ENCODE data around the gene BHLHE41.

BHLHE41 gene

DNA sequence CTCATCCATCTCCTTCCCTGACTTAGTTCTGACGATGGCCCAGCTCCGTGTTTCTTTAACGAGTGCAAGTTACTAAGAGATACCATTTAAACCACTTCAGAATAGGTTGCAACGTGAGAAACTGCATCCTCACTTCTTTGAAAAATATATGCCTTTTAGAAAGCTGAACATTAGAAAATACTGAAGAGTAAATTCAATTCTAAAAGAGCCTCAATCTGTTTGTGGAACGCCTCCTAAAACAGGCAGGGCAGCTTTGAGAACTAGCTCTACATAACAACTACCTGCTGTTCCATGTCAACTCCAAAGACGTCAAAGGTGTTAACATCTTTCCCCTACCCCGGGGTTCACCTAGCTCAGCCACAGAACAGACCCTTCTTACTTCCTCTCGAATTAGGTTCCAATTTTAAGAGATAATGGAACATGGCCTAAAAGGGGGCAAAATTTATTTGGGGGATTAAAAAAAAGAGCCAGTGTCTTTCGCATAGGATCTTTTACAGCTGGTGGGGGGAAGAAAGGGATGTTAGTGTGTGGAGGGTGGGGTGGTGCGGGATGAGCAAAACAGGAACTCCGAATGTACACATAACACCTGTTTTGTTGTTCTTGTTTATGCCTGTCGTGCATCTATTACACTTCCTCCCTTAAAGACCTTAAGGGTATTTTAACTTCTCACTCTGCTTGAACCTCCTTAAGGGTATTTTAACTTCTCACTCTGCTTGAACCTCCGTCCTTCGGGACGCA lies 3.3 kb downstream of the BHLHE41 start:
- TF ChIP-seq, protein P1, sequence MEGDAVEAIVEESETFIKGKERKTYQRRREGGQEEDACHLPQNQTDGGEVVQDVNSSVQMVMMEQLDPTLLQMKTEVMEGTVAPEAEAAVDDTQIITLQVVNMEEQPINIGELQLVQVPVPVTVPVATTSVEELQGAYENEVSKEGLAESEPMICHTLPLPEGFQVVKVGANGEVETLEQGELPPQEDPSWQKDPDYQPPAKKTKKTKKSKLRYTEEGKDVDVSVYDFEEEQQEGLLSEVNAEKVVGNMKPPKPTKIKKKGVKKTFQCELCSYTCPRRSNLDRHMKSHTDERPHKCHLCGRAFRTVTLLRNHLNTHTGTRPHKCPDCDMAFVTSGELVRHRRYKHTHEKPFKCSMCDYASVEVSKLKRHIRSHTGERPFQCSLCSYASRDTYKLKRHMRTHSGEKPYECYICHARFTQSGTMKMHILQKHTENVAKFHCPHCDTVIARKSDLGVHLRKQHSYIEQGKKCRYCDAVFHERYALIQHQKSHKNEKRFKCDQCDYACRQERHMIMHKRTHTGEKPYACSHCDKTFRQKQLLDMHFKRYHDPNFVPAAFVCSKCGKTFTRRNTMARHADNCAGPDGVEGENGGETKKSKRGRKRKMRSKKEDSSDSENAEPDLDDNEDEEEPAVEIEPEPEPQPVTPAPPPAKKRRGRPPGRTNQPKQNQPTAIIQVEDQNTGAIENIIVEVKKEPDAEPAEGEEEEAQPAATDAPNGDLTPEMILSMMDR (IDR thresholded peaks at IDR 0.05; ENCODE audit: low read depth, low read length, missing control alignments), result no peak
- peak overlapping the region; percentile 62 for H3K4me3 ChIP-seq (ENCODE audit: low read depth, low read length)
- DNase-seq (ENCODE audit: low read depth), result no peak

DNA sequence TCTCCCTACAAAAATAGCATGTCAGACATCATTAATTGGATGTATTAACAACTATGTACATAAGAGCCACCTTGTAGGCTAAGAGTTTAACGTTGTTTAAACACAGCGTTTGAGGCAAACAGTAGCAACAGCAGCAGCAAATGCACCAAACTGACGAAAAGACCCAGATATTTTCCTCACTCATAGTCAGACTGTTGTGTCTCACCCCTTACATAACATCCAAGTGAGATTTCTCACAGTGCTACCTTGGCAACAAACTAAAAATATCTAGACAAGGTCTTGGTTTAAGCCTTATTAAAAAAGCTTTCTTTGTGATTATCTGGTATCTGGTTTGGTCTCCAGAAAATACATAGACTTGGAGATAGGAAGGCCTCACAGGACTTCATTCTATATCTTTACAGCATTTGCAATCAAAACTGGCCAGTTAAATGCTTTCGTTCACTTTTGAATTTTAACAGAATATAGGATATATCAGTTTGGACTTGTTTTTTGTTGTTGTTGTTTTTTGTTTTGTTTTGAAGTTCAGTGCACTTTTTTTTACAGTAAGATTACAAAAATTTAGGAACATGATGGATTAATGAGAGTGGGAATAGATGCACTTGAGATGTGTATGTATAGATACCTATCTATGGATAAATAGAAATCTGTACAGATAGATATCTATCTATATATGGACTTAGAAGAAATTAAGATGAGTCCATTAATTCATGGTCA lies 4.1 kb downstream of the BHLHE41 start:
- H3K4me3 ChIP-seq (ENCODE audit: low read depth, low read length), result no peak overlapping the region
- TF ChIP-seq, protein P1 (IDR thresholded peaks at IDR 0.05; ENCODE audit: low read depth, low read length, missing control alignments), result no peak
- no peak for DNase-seq (ENCODE audit: low read depth)

DNA sequence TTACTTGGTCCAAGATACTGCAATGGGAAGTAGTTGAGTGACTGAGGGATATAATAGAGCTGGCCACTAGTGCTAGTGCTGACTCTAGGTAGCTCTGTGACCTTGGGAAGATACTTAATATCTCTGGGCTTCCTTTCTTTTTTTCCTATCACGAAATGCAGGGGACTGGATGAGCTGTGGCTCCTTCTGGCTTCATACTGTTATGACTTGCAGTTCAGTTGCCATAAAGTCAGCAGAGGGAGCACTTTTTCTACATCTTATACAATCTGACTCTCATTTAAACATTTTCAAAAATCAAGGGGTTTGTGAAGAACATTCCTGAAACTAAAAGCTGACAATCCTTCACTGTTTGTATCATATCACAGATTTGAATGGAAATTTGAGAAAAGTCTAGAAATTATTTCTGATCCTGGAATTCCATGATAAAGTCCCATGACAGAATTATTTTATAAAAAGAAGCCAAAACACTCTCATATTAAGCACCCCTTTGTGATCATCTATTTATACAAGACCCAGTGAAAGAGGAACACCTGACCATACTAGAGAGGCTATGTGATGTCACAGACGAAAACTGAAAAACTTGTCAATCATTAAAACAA lies 5.3 kb downstream of the BHLHE41 start:
- H3K4me3 ChIP-seq (ENCODE audit: low read depth, low read length), result no peak overlapping the region
- TF ChIP-seq, protein P1 (IDR thresholded peaks at IDR 0.05; ENCODE audit: low read depth, low read length, missing control alignments), result peak; percentile 39
- DNase-seq (ENCODE audit: low read depth), result no peak

DNA sequence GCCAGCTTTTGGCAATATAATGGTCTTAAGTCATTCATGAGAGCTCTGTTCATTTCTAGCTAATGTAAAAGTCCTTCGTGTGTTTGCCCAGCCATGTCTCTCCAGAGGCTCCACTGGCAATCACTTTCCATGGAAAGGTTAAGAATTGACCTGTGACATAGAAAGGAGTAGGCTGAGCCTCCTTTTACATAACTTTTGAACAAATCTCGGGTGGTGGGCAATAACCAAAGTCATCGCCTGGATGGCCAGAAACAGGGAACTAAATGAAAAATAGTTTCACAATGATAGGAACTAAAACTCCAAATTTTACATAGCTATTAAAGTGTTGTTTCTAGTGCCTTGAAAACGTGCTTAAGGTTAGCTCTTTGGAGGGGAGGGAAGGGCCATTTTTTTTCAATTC lies 6.5 kb downstream of the BHLHE41 start:
- TF ChIP-seq, protein P1 (IDR thresholded peaks at IDR 0.05; ENCODE audit: low read depth, low read length, missing control alignments), result no peak
- no peak for DNase-seq (ENCODE audit: low read depth)
- H3K4me3 ChIP-seq (ENCODE audit: low read depth, low read length), result no peak overlapping the region

DNA sequence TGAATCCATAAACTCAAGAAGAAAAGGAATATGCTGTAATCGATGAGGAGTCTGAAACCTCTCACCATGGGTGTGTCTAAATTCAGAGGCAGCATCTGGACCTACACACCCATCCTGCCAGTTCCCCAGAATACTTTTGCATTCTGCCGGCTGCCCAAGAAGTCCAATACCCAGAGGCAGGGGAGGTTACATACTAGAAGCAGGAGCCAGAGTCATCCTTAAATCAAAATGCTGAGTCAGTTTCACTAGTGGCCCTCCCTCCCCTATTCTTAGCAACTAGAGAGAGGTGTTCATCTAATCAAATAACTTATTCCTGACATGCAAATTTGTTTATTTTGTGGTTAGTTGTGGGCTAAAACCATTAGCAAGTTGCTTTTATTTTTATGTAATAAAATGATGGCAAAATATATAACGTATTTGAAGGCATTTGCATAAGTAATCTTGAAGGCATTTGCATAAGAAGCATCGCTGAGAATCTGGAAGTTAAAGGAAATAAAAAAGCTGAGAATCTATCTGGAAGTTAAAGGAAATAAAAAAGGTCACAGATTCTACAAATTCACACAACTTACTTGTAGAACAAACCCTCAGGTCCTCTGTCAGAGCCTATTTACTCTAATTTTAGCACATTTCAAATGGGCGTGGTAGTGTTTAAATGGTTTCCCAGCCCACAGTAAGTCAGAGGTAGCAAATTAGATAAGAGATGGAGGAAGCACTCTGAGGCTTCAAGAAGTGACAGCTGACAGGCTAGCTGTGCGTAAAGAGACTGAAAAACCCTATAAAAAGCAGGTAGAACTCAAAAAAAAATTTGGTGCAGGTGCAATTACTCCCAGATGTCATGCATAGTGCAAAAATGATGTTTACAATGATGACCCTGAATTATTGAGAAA lies 7.8 kb downstream of the BHLHE41 start:
- DNase-seq (ENCODE audit: low read depth), result no peak
- H3K4me3 ChIP-seq (ENCODE audit: low read depth, low read length), result no peak overlapping the region
- TF ChIP-seq, protein P1 (IDR thresholded peaks at IDR 0.05; ENCODE audit: low read depth, low read length, missing control alignments), result no peak

DNA sequence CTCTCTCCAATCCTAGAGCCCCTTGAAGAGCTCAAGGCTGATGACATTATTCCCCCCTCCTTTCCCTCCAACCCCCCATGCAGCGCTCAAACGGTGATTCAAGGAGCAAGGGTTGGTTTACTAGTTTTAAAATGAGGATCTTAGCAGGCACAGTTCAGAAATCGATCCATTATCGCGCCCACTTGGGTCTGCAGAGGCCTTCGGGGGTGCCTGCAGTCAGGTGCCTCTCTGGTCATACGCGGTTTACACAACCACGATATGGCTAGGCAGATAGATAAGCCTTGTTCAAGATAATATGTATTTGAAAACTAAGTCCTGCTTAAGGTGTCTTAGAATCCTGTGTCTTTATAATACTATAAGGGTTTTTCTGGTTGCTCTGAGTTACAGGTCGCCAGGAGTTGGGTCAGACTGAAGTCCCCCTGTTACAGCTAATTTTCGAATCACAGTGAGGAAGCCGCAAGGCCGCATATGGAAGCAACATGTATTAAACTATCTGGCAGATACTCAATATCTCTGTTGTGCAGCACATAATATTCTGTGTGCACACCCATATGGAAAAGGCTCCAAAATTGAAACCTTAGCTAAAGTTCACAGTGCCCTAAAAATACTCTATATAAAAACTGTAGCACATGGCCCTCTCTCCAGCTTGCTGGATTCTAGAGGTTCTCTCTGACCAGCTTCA lies 10.0 kb downstream of the BHLHE41 start:
- peak overlapping the region; percentile 56 for H3K4me3 ChIP-seq (ENCODE audit: low read depth, low read length)
- TF ChIP-seq, protein P1 (IDR thresholded peaks at IDR 0.05; ENCODE audit: low read depth, low read length, missing control alignments), result no peak
- no peak for DNase-seq (ENCODE audit: low read depth)

All from GM12864 (cell line).